KMS-11 (cell line): Measurements from ENCODE around the gene LFNG.

ENCODE experiments used
- H2AFZ ChIP-seq: fragments of 200-600 bp; sonication (generic); 2 replicates; pipeline ENCODE4 v1.6.1; 2016; ENCODE audit warnings: antibody characterized with exemption, mixed run types, low read depth
- H3K27ac ChIP-seq: fragments of 200-600 bp; sonication (generic); 2 replicates; pipeline ENCODE4 v1.6.1; 2016; ENCODE audit warnings: mild to moderate bottlenecking, mixed run types
- H3K27me3 ChIP-seq: fragments of 200-600 bp; sonication (generic); 2 replicates; pipeline ENCODE4 v1.6.1; 2017; ENCODE audit warnings: mild to moderate bottlenecking, low read depth, mixed run types, moderate library complexity; ENCODE audit not compliant: insufficient read depth
- H3K36me3 ChIP-seq: fragments of 200-600 bp; sonication (generic); 2 replicates; pipeline ENCODE4 v1.6.1; 2017; ENCODE audit warnings: mild to moderate bottlenecking, mixed run types; ENCODE audit not compliant: insufficient read depth
- H3K4me1 ChIP-seq: fragments of 200-600 bp; sonication (generic); 2 replicates; pipeline ENCODE4 v1.6.1; 2016; ENCODE audit warnings: mild to moderate bottlenecking, low read depth, mixed run types; ENCODE audit not compliant: poor library complexity, severe bottlenecking
- H3K4me2 ChIP-seq: fragments of 200-600 bp; sonication (generic); 2 replicates; pipeline ENCODE4 v1.7.0; 2016; ENCODE audit warnings: mild to moderate bottlenecking, mixed run types
- H3K4me3 ChIP-seq: fragments of 200-600 bp; sonication (generic); IDR thresholded peaks from 2 replicates; pipeline ENCODE4 v1.6.1; 2017; ENCODE audit warnings: low read depth, low read length, mixed read lengths; ENCODE audit not compliant: insufficient read depth
- H3K79me2 ChIP-seq: fragments of 200-600 bp; sonication (generic); 2 replicates; pipeline ENCODE4 v1.6.1; 2016; ENCODE audit warnings: low read depth, mixed run types; ENCODE audit not compliant: insufficient read depth
- H3K9ac ChIP-seq: fragments of 200-600 bp; sonication (generic); 2 replicates; pipeline ENCODE4 v1.6.1; 2016; ENCODE audit warnings: mild to moderate bottlenecking, mixed run types
- H4K20me1 ChIP-seq: fragments of 200-600 bp; sonication (generic); 2 replicates; pipeline ENCODE4 v1.6.1; 2016; ENCODE audit warnings: mild to moderate bottlenecking, mixed run types; ENCODE audit not compliant: insufficient read depth
- TF ChIP-seq, protein P1 (sequence below): fragments of 200-600 bp; sonication (generic); conservative IDR thresholded peaks from 2 replicates; pipeline ENCODE4 v1.6.1; 2017; ENCODE audit warnings: low read depth, mild to moderate bottlenecking, antibody characterized with exemption, low read length, moderate library complexity, mixed read lengths

Gene LFNG

DNA sequence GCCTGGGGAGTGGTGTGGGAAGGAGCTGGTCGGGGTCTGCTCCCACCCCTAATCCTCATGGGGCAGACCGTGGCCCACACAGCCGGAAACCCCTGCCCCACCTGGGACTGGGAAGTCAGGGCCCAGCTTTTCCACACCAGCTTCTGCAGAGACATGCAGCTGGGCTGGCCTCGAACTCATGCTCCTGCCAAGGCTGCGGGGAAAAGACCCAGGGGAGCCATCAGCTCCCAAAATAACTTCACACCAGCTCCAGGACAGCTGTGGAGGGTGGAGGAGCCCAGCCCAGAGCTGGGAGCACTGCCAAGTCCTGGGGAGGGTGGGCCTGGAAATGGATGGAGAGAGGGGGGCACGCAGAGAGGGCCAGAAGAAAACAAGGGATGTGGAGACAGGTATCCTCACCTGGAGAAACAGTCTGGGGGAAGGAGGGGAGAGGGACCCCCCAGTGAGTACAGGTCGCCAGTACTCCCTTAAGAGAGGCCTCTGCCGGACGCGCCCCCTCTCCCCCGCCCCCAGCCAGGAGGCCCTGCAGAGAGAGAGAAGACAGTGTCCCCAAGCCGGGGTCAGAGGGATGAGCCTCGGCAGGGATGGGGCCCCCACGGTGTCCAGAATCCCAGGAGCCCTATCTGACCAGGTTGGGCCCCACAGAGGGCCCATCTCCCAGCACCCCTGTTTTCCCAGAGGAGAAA lies 31.8 kb upstream of the LFNG start:
- Histone ChIP-seq H4K20me1 (no peaks in the 10 kb centered on the region), H2AFZ (no peak overlapping the region), H3K27me3 (peaks cover 42% of the 10 kb centered on the region), H3K79me2 (no peaks in the 10 kb centered on the region), H3K36me3 (no peaks in the 10 kb centered on the region), H3K4me2 (no peak overlapping the region), H3K9ac (no peak overlapping the region), H3K4me1 (no peaks in the 10 kb centered on the region), H3K27ac (no peak overlapping the region), H3K4me3 (no peak overlapping the region)
- TF ChIP-seq, protein P1, sequence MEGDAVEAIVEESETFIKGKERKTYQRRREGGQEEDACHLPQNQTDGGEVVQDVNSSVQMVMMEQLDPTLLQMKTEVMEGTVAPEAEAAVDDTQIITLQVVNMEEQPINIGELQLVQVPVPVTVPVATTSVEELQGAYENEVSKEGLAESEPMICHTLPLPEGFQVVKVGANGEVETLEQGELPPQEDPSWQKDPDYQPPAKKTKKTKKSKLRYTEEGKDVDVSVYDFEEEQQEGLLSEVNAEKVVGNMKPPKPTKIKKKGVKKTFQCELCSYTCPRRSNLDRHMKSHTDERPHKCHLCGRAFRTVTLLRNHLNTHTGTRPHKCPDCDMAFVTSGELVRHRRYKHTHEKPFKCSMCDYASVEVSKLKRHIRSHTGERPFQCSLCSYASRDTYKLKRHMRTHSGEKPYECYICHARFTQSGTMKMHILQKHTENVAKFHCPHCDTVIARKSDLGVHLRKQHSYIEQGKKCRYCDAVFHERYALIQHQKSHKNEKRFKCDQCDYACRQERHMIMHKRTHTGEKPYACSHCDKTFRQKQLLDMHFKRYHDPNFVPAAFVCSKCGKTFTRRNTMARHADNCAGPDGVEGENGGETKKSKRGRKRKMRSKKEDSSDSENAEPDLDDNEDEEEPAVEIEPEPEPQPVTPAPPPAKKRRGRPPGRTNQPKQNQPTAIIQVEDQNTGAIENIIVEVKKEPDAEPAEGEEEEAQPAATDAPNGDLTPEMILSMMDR: no peak

DNA sequence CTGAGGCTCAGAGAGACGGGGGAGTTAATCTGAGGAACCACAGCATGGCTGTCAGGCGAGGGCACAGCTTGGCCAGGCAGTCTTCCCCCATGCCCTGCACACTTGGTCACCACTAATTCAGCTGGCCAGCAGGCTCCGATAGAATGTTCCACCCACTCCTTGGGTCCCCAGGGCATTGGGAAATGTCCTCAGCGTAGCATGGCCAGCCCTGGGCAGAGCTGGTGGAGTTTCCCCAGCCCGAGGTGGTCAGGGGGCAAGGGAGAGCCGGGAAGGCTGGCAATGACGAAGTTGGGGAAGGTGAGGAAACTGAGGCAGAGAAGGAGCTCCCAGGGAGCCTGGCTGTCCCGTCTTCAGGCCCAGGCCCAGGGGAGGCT lies 31.3 kb upstream of the LFNG start:
- no peak overlapping the region for H3K9ac ChIP-seq
- no peaks in the 10 kb centered on the region for H3K36me3 ChIP-seq
- no peaks in the 10 kb centered on the region for H3K79me2 ChIP-seq
- peaks cover 45% of the 10 kb centered on the region for H3K27me3 ChIP-seq
- no peak overlapping the region for H2AFZ ChIP-seq
- TF ChIP-seq, protein P1: no peak
- H3K4me3 ChIP-seq: no peak overlapping the region
- H3K27ac ChIP-seq: no peak overlapping the region
- H4K20me1 ChIP-seq: no peaks in the 10 kb centered on the region
- no peak overlapping the region for H3K4me2 ChIP-seq
- no peaks in the 10 kb centered on the region for H3K4me1 ChIP-seq

DNA sequence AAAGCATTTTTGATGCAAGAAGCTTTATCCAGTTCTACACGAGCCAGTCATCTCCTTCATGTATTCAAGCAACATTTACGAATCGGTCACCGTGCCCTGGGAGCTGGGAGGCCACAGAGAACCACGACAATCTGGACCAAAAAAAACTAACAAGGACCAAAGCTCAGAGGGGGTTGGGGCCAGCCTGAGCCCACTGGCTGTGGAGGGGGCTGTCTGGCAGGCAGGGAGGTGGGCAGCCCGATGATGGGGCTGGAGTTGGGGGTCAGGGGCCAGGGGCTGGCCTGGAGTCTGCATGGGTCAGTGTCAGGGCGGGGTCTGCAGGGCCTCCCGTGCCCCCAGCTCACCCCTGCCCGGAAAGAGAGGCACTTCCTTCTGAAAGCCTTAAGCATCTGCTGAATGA lies 30.9 kb upstream of the LFNG start:
- no peaks in the 10 kb centered on the region for H4K20me1 ChIP-seq
- H3K27ac ChIP-seq: no peak overlapping the region
- no peak overlapping the region for H3K9ac ChIP-seq
- H3K4me1 ChIP-seq: no peaks in the 10 kb centered on the region
- no peak overlapping the region for H3K4me3 ChIP-seq
- no peaks in the 10 kb centered on the region for H3K79me2 ChIP-seq
- no peak overlapping the region for H2AFZ ChIP-seq
- H3K4me2 ChIP-seq: no peak overlapping the region
- no peaks in the 10 kb centered on the region for H3K36me3 ChIP-seq
- H3K27me3 ChIP-seq: peaks cover 48% of the 10 kb centered on the region
- TF ChIP-seq, protein P1: no peak

DNA sequence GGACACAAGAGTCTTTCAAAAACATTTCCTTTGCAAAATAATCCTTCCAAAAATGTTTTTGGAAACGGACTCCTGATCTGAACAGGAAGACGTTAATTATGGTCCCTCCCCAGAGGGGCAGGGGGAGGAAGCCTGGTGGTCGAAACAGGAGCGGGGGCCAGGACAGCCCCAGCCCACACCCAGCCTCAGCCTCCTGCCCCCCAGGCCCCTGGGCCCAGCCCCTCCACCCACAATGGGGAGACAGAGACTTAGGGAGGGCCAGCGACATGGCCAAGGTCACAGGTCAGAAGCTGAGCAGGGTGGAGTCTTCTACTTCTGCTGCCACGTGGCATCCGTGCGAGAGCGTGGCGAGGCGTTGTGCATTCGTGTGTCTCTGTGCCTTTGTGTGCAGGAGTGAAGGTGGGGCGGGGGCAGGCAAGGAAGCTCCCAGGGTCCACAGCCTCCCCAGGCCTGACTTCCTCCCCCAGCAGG lies 29.4 kb upstream of the LFNG start:
- no peak overlapping the region for H3K4me3 ChIP-seq
- no peaks in the 10 kb centered on the region for H3K4me1 ChIP-seq
- TF ChIP-seq, protein P1: no peak
- H3K79me2 ChIP-seq: no peaks in the 10 kb centered on the region
- H3K36me3 ChIP-seq: no peaks in the 10 kb centered on the region
- H2AFZ ChIP-seq: no peak overlapping the region
- peaks cover 56% of the 10 kb centered on the region for H3K27me3 ChIP-seq
- no peak overlapping the region for H3K27ac ChIP-seq
- H3K4me2 ChIP-seq: no peak overlapping the region
- H4K20me1 ChIP-seq: no peaks in the 10 kb centered on the region
- no peak overlapping the region for H3K9ac ChIP-seq
